ENCODE results near the gene TBC1D22A. TPM values are rescaled to one million over a fixed set of nuclear protein-coding genes. Genes with fewer than 3 reads are reported as not detected.

The TBC1D22A gene
- polyA plus RNA-seq, 1 experiment: 24.2 TPM

GRCh38 chr22:46997311-46997970 lies 235.0 kb downstream of the TBC1D22A start:
- Histone ChIP-seq H3K4me3 (ENCODE audit: low read depth, low read length) (no peak overlapping the region), H3K36me3 (ENCODE audit: control insufficient read depth, insufficient read depth, low read length) (peaks cover 7% of the 10 kb centered on the region; the same call in 1 of the 2 replicates), H3K27me3 (ENCODE audit: control insufficient read depth, insufficient read depth, low read length) (no peaks in the 10 kb centered on the region)
- POLR2A ChIA-PET: no interaction called here
- CTCF ChIA-PET: interaction anchor here (1.5 kb wide), 1 partner anchor 199 kb away, joined by 5 read pairs; no protein-coding TSS in a partner anchor
- no peak for TF ChIP-seq CTCF (IDR thresholded peaks at IDR 0.05; ENCODE audit: insufficient read depth, low read depth, low read length)
- no peak for DNase-seq (ENCODE audit: low read depth)

GRCh38 chr22:46998331-46998730 lies 235.9 kb downstream of the TBC1D22A start:
- ChIA-PET CTCF (no interaction called here), POLR2A (no interaction called here)
- Histone ChIP-seq H3K27me3 (ENCODE audit: control insufficient read depth, insufficient read depth, low read length) (no peaks in the 10 kb centered on the region), H3K36me3 (ENCODE audit: control insufficient read depth, insufficient read depth, low read length) (peaks cover 5% of the 10 kb centered on the region; the same call in 1 of the 2 replicates), H3K4me3 (ENCODE audit: low read depth, low read length) (no peak overlapping the region)
- TF ChIP-seq CTCF (IDR thresholded peaks at IDR 0.05; ENCODE audit: insufficient read depth, low read depth, low read length): no peak
- DNase-seq (ENCODE audit: low read depth): no peak

GRCh38 chr22:47000256-47000655 lies 237.8 kb downstream of the TBC1D22A start:
- CTCF ChIA-PET: no interaction called here
- TF ChIP-seq CTCF (IDR thresholded peaks at IDR 0.05; ENCODE audit: insufficient read depth, low read depth, low read length): no peak
- peaks cover 5% of the 10 kb centered on the region; the same call in 1 of the 2 replicates for H3K36me3 ChIP-seq (ENCODE audit: control insufficient read depth, insufficient read depth, low read length)
- no peak for DNase-seq (ENCODE audit: low read depth)
- no peaks in the 10 kb centered on the region for H3K27me3 ChIP-seq (ENCODE audit: control insufficient read depth, insufficient read depth, low read length)
- POLR2A ChIA-PET: no interaction called here
- H3K4me3 ChIP-seq (ENCODE audit: low read depth, low read length): no peak overlapping the region

DNA sequence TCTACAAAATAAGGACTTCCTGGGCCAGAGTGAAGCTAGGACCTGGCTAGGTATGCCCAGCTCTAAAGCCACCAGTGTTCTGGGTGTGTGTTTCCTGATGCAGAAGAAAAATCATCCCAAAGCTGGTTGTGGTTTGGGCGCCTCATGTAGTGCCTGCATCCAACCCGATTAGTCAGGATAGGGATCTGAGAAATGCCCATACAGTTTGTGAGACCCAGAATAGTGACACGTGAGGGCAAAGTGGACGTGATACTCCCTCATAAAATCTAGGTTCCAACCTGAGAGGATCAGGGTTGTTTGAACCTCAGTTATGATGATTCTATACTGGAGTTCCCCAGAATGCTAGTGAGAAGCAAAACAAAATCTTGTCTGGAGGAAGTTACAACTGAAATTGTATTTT lies 238.4 kb downstream of the TBC1D22A start:
- TF ChIP-seq CTCF (IDR thresholded peaks at IDR 0.05; ENCODE audit: insufficient read depth, low read depth, low read length): no peak
- ChIA-PET CTCF (no interaction called here), POLR2A (no interaction called here)
- Histone ChIP-seq H3K27me3 (ENCODE audit: control insufficient read depth, insufficient read depth, low read length) (no peaks in the 10 kb centered on the region), H3K4me3 (ENCODE audit: low read depth, low read length) (no peak overlapping the region), H3K36me3 (ENCODE audit: control insufficient read depth, insufficient read depth, low read length) (peaks cover 4% of the 10 kb centered on the region; the same call in 1 of the 2 replicates)
- DNase-seq (ENCODE audit: low read depth): no peak

DNA sequence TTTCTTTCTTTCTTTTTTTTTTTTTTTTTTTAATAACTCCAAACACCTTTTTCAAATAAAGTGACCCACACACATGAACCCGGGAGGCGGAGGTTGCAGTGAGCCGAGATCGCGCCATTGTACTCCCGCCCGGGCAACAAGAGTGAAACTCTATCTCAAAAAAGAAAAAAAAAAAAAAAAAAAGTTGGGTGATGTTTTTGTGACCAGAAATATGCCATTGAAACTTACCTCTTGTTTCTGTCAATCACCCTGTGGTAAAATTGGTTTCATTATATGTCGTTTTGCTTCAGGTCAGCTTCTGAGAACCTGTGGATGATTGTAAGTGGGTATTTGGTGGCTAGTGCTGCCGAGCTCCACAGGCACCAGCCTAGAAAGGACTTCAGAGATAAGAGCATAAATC lies 238.8 kb downstream of the TBC1D22A start:
- TF ChIP-seq CTCF (IDR thresholded peaks at IDR 0.05; ENCODE audit: insufficient read depth, low read depth, low read length): no peak
- no peak for DNase-seq (ENCODE audit: low read depth)
- 0 out of 2 replicates have a peak, but pooled peaks cover 1% of the 10 kb centered on the region for H3K36me3 ChIP-seq (ENCODE audit: control insufficient read depth, insufficient read depth, low read length)
- H3K4me3 ChIP-seq (ENCODE audit: low read depth, low read length): no peak overlapping the region
- ChIA-PET POLR2A (no interaction called here), CTCF (no interaction called here)
- no peaks in the 10 kb centered on the region for H3K27me3 ChIP-seq (ENCODE audit: control insufficient read depth, insufficient read depth, low read length)
